Neural cell (in vitro differentiated cells): ENCODE measurements around the gene RNF25.

Experiments
- CTCF ChIP-seq: fragments of 450-650 bp; IDR thresholded peaks from 2 replicates; pipeline ENCODE4 v1.5.1; 2014; ENCODE audit warnings: antibody characterized with exemption, mild to moderate bottlenecking, moderate library complexity; ENCODE audit not compliant: poor library complexity, severe bottlenecking
- POLR2AphosphoS5 ChIP-seq: IDR thresholded peaks from 2 replicates; pipeline ENCODE4 v1.6.1; 2012

- TF ChIP-seq CTCF (no peak), POLR2AphosphoS5 (no peak)
Observed at GRCh38 chr2:218709908-218710307, 38.1 kb upstream of the RNF25 start.
